Skeletal muscle satellite cell (primary cell): Measurements from ENCODE around the gene TIMMDC1.
"Not testable (repeated sequence)": the region's sequence is repeated elsewhere in the genome, so short reads cannot be mapped to it uniquely, and the experiment has no call there.

Experiments used
- H3K27me3 ChIP-seq: 2 replicates; pipeline ENCODE4 v1.7.0; 2013; ENCODE audit warnings: low read length; ENCODE audit not compliant: control insufficient read depth, insufficient read depth
- H3K36me3 ChIP-seq: 2 replicates; pipeline ENCODE4 v1.7.0; 2013; ENCODE audit warnings: mild to moderate bottlenecking, control low read depth, low read length; ENCODE audit not compliant: insufficient read depth
- H3K4me1 ChIP-seq: 2 replicates; pipeline ENCODE4 v1.7.0; 2013; ENCODE audit warnings: low read length; ENCODE audit not compliant: control insufficient read depth, insufficient read depth
- H3K4me2 ChIP-seq: 2 replicates; pipeline ENCODE4 v1.7.0; 2013; ENCODE audit warnings: mild to moderate bottlenecking, low read length
- H3K4me3 ChIP-seq: 2 replicates; pipeline ENCODE4 v1.7.0; 2013; ENCODE audit warnings: low read length
- H3K9ac ChIP-seq: 2 replicates; pipeline ENCODE4 v1.7.0; 2013; ENCODE audit warnings: mild to moderate bottlenecking, low read depth, low read length, moderate library complexity
- H3K9me3 ChIP-seq: replicated peaks from 2 replicates; pipeline ENCODE4 v1.7.0; 2013; ENCODE audit warnings: mild to moderate bottlenecking, control low read depth, low read length

Gene TIMMDC1

GRCh38 chr3:119542168-119542767, 43.9 kb downstream of the TIMMDC1 start:
- no peaks in the 10 kb centered on the region for H3K27me3 ChIP-seq
- H3K36me3 ChIP-seq = no peaks in the 10 kb centered on the region
- no peaks in the 10 kb centered on the region for H3K4me1 ChIP-seq
- no peak overlapping the region for H3K9ac ChIP-seq
- H3K9me3 ChIP-seq = no peaks in the 10 kb centered on the region
- H3K4me3 ChIP-seq = no peak overlapping the region
- no peak overlapping the region for H3K4me2 ChIP-seq

GRCh38 chr3:119543147-119543546, 44.8 kb downstream of the TIMMDC1 start:
- no peaks in the 10 kb centered on the region for H3K27me3 ChIP-seq
- H3K4me2 ChIP-seq = no peak overlapping the region
- no peaks in the 10 kb centered on the region for H3K9me3 ChIP-seq

GRCh38 chr3:119547227-119547626, 48.9 kb downstream of the TIMMDC1 start:
- Histone ChIP-seq H3K4me3 (no peak overlapping the region), H3K4me1 (no peaks in the 10 kb centered on the region), H3K4me2 (no peak overlapping the region), H3K27me3 (no peaks in the 10 kb centered on the region), H3K36me3 (no peaks in the 10 kb centered on the region), H3K9ac (no peak overlapping the region), H3K9me3 (no peaks in the 10 kb centered on the region)

More at GRCh38 chr3:119543147-119543546, 44.8 kb downstream of the TIMMDC1 start:
- no peaks in the 10 kb centered on the region for H3K36me3 ChIP-seq
- H3K4me3 ChIP-seq = no peak overlapping the region
- no peak overlapping the region for H3K9ac ChIP-seq
- H3K4me1 ChIP-seq = no peaks in the 10 kb centered on the region

GRCh38 chr3:119548341-119548740, 50.0 kb downstream of the TIMMDC1 start:
- no peaks in the 10 kb centered on the region for H3K36me3 ChIP-seq
- H3K4me2 ChIP-seq = no peak overlapping the region
- no peaks in the 10 kb centered on the region for H3K27me3 ChIP-seq
- H3K9me3 ChIP-seq = no peaks in the 10 kb centered on the region
- H3K4me3 ChIP-seq = no peak overlapping the region
- H3K4me1 ChIP-seq = no peaks in the 10 kb centered on the region
- no peak overlapping the region for H3K9ac ChIP-seq

- Histone ChIP-seq H3K27me3 (peaks cover under 1% of the 10 kb centered on the region), H3K4me2 (no peak overlapping the region), H3K4me1 (no peaks in the 10 kb centered on the region), H3K9me3 (no peaks in the 10 kb centered on the region), H3K4me3 (no peak overlapping the region), H3K9ac (no peak overlapping the region), H3K36me3 (no peaks in the 10 kb centered on the region)
Observed at GRCh38 chr3:119550192-119550910, 52.0 kb downstream of the TIMMDC1 start.

GRCh38 chr3:119551598-119551997, 53.3 kb downstream of the TIMMDC1 start:
- Histone ChIP-seq H3K4me1 (no peaks in the 10 kb centered on the region), H3K36me3 (no peaks in the 10 kb centered on the region), H3K4me2 (no peak overlapping the region), H3K9me3 (no peaks in the 10 kb centered on the region), H3K9ac (no peak overlapping the region), H3K27me3 (peaks cover 8% of the 10 kb centered on the region), H3K4me3 (no peak overlapping the region)

GRCh38 chr3:119552928-119553327, 54.6 kb downstream of the TIMMDC1 start:
- not testable (repeated sequence) for H3K4me2 ChIP-seq, H3K9me3 ChIP-seq, H3K4me1 ChIP-seq

GRCh38 chr3:119553823-119554415, 55.6 kb downstream of the TIMMDC1 start:
- H3K36me3 ChIP-seq = no peaks in the 10 kb centered on the region
- H3K4me1 ChIP-seq = no peaks in the 10 kb centered on the region
- H3K9ac ChIP-seq = no peak overlapping the region
- no peak overlapping the region for H3K4me2 ChIP-seq
- peaks cover 20% of the 10 kb centered on the region for H3K27me3 ChIP-seq
- no peak overlapping the region for H3K4me3 ChIP-seq
- no peaks in the 10 kb centered on the region for H3K9me3 ChIP-seq

More at GRCh38 chr3:119552928-119553327, 54.6 kb downstream of the TIMMDC1 start:
- not testable (repeated sequence) for H3K9ac ChIP-seq, H3K36me3 ChIP-seq, H3K4me3 ChIP-seq
- peaks cover 18% of the 10 kb centered on the region for H3K27me3 ChIP-seq

GRCh38 chr3:119555309-119555735, 57.0 kb downstream of the TIMMDC1 start:
- Histone ChIP-seq H3K27me3 (peaks cover 20% of the 10 kb centered on the region), H3K4me1 (no peaks in the 10 kb centered on the region), H3K9ac (no peak overlapping the region), H3K4me2 (no peak overlapping the region), H3K36me3 (no peaks in the 10 kb centered on the region), H3K4me3 (no peak overlapping the region), H3K9me3 (no peaks in the 10 kb centered on the region)

GRCh38 chr3:119555929-119556328, 57.6 kb downstream of the TIMMDC1 start:
- Histone ChIP-seq H3K4me3 (no peak overlapping the region), H3K36me3 (no peaks in the 10 kb centered on the region), H3K4me2 (no peak overlapping the region), H3K4me1 (no peaks in the 10 kb centered on the region), H3K9me3 (no peaks in the 10 kb centered on the region), H3K9ac (no peak overlapping the region), H3K27me3 (peaks cover 20% of the 10 kb centered on the region)

GRCh38 chr3:119557192-119557876, 59.0 kb downstream of the TIMMDC1 start:
- H3K9ac ChIP-seq = no peak overlapping the region

More at GRCh38 chr3:119557192-119557876, 59.0 kb downstream of the TIMMDC1 start:
- no peaks in the 10 kb centered on the region for H3K4me1 ChIP-seq
- peaks cover 20% of the 10 kb centered on the region for H3K27me3 ChIP-seq
- no peaks in the 10 kb centered on the region for H3K36me3 ChIP-seq
- H3K9me3 ChIP-seq = no peaks in the 10 kb centered on the region
- no peak overlapping the region for H3K4me3 ChIP-seq
- H3K4me2 ChIP-seq = no peak overlapping the region
